ENCODE results near the gene LDHAL6A.

LDHAL6A gene

DNA sequence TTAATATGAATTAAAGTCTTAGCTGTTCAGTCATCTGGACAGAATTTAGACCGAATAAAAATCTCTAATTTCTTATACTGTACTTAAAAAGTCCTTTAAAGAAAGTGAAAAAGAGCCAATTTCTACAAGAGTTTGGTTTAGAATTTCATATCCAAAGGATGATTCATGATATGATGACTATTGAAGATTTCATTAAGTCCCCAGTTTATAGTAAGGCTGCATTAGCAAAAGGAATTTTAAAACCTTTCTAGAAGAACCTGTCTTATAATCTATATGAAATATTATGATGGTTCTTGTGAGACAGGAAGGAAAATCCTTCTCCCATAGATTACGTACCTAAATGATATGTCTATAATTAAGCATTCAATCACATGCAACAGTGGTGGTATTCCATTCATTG lies 36.3 kb downstream of the LDHAL6A start:
- DNase-seq (ENCODE audit: low spot score): no peak
- H2AFZ ChIP-seq (ENCODE audit: low read length): no peak overlapping the region
- H3K4me1 ChIP-seq (ENCODE audit: control insufficient read depth in 2 of 2, insufficient read depth in 1 of 2, low read depth in 1 of 2, low read length in 2 of 2): no peaks in the 10 kb centered on the region
- H4K8ac ChIP-seq (ENCODE audit: low read depth, low read length): no peak overlapping the region
- no peak overlapping the region for H3K23ac ChIP-seq (ENCODE audit: low read depth, low read length, poor library complexity)
- no peak overlapping the region for H3K4me3 ChIP-seq (ENCODE audit: low read length in 2 of 2)
- no peak overlapping the region for H3K18ac ChIP-seq (ENCODE audit: low read length)
- H3K4me2 ChIP-seq (ENCODE audit: insufficient read depth, low read length, poor library complexity, severe bottlenecking): no peak overlapping the region
- H3K4ac ChIP-seq (ENCODE audit: low read length): no peak overlapping the region
- H3K36me3 ChIP-seq (replicated peaks in 1 of 2; ENCODE audit: control insufficient read depth in 2 of 2, insufficient read depth in 2 of 2, low read length in 2 of 2): peaks cover 17 to 92% of the 10 kb centered on the region in 2 donors
- no peaks in the 10 kb centered on the region for H3K27me3 ChIP-seq (ENCODE audit: control insufficient read depth in 3 of 3, insufficient read depth in 3 of 3, low read depth in 1 of 3, low read length in 3 of 3)
- no peak overlapping the region for H2BK12ac ChIP-seq (ENCODE audit: low read length)
- no peak overlapping the region for H2BK120ac ChIP-seq (ENCODE audit: low read depth, low read length)
- no peak overlapping the region for H2AK5ac ChIP-seq (ENCODE audit: low read depth, low read length)
- H4K91ac ChIP-seq (ENCODE audit: low read depth, low read length, poor library complexity): no peak overlapping the region
- H2BK5ac ChIP-seq (ENCODE audit: low read length): no peak overlapping the region
- no peak overlapping the region for H3K14ac ChIP-seq (ENCODE audit: low read length)
- H3K79me1 ChIP-seq (ENCODE audit: low read depth, low read length): no peaks in the 10 kb centered on the region
- WGBS, 2 donors (ENCODE audit: extremely low coverage in 2 of 2, insufficient read length in 2 of 2, insufficient replicate concordance in 1 of 2): no CpG with 5 or more reads among the region's 2 CpGs
- H3K27ac ChIP-seq (replicated peaks; ENCODE audit: low read length): no peak overlapping the region
- no peak overlapping the region for H3K9ac ChIP-seq (ENCODE audit: low read depth, low read length, poor library complexity)
- H2BK15ac ChIP-seq (ENCODE audit: low read length): no peak overlapping the region
- H3K9me3 ChIP-seq (replicated peaks in 1 of 2; ENCODE audit: control insufficient read depth in 2 of 2, insufficient read depth in 1 of 2, low read depth in 1 of 2, low read length in 2 of 2): no peaks in the 10 kb centered on the region

GRCh38 chr11:18492888-18493287 lies 37.2 kb downstream of the LDHAL6A start:
- H3K4ac ChIP-seq (ENCODE audit: low read length): no peak overlapping the region
- no peak overlapping the region for H2BK15ac ChIP-seq (ENCODE audit: low read length)
- no peak overlapping the region for H2BK12ac ChIP-seq (ENCODE audit: low read length)
- no peak overlapping the region for H2BK120ac ChIP-seq (ENCODE audit: low read depth, low read length)
- no peaks in the 10 kb centered on the region for H3K9me3 ChIP-seq (replicated peaks in 1 of 2; ENCODE audit: control insufficient read depth in 2 of 2, insufficient read depth in 1 of 2, low read depth in 1 of 2, low read length in 2 of 2)
- no peak overlapping the region for H2AFZ ChIP-seq (ENCODE audit: low read length)
- no peak for DNase-seq (ENCODE audit: low spot score)
- H3K9ac ChIP-seq (ENCODE audit: low read depth, low read length, poor library complexity): no peak overlapping the region
- H3K14ac ChIP-seq (ENCODE audit: low read length): no peak overlapping the region
- H3K4me2 ChIP-seq (ENCODE audit: insufficient read depth, low read length, poor library complexity, severe bottlenecking): no peak overlapping the region
- no peak overlapping the region for H4K91ac ChIP-seq (ENCODE audit: low read depth, low read length, poor library complexity)
- no peak overlapping the region for H2AK5ac ChIP-seq (ENCODE audit: low read depth, low read length)
- peaks cover 17 to 93% of the 10 kb centered on the region in 2 donors for H3K36me3 ChIP-seq (replicated peaks in 1 of 2; ENCODE audit: control insufficient read depth in 2 of 2, insufficient read depth in 2 of 2, low read length in 2 of 2)
- H3K4me3 ChIP-seq (ENCODE audit: low read length in 2 of 2): no peak overlapping the region
- H4K8ac ChIP-seq (ENCODE audit: low read depth, low read length): no peak overlapping the region
- no peak overlapping the region for H2BK5ac ChIP-seq (ENCODE audit: low read length)
- H3K4me1 ChIP-seq (ENCODE audit: control insufficient read depth in 2 of 2, insufficient read depth in 1 of 2, low read depth in 1 of 2, low read length in 2 of 2): no peaks in the 10 kb centered on the region
- H3K18ac ChIP-seq (ENCODE audit: low read length): no peak overlapping the region
- no peaks in the 10 kb centered on the region for H3K79me1 ChIP-seq (ENCODE audit: low read depth, low read length)
- no peak overlapping the region for H3K27ac ChIP-seq (replicated peaks; ENCODE audit: low read length)
- no peak overlapping the region for H3K23ac ChIP-seq (ENCODE audit: low read depth, low read length, poor library complexity)
- no peaks in the 10 kb centered on the region for H3K27me3 ChIP-seq (ENCODE audit: control insufficient read depth in 3 of 3, insufficient read depth in 3 of 3, low read depth in 1 of 3, low read length in 3 of 3)

DNA sequence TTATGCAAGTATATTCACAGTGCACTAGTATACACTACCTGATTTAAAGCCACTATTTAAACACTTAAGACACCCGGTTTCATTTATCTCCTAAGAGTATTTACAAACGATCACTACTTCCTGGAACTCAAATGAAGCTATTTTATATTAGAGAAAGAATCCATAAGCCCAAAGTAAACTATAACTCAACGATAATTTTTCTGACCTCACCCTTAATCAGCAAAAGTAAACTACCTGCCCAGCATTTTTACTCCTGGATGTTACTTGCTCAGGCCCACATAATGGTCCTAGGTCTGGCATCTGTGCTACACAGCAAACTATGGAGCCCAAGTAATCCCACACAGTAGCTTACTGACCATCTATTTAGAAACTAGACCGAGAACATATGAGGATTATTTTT lies 37.7 kb downstream of the LDHAL6A start:
- Histone ChIP-seq H3K9ac (ENCODE audit: low read depth, low read length, poor library complexity) (no peak overlapping the region), H3K9me3 (replicated peaks in 1 of 2; ENCODE audit: control insufficient read depth in 2 of 2, insufficient read depth in 1 of 2, low read depth in 1 of 2, low read length in 2 of 2) (no peaks in the 10 kb centered on the region), H3K4me1 (ENCODE audit: control insufficient read depth in 2 of 2, insufficient read depth in 1 of 2, low read depth in 1 of 2, low read length in 2 of 2) (no peaks in the 10 kb centered on the region), H3K4ac (ENCODE audit: low read length) (no peak overlapping the region), H2BK15ac (ENCODE audit: low read length) (no peak overlapping the region), H4K8ac (ENCODE audit: low read depth, low read length) (no peak overlapping the region), H3K4me3 (ENCODE audit: low read length in 2 of 2) (no peak overlapping the region), H3K23ac (ENCODE audit: low read depth, low read length, poor library complexity) (no peak overlapping the region), H2BK12ac (ENCODE audit: low read length) (no peak overlapping the region), H2AK5ac (ENCODE audit: low read depth, low read length) (no peak overlapping the region), H3K4me2 (ENCODE audit: insufficient read depth, low read length, poor library complexity, severe bottlenecking) (no peak overlapping the region), H3K14ac (ENCODE audit: low read length) (no peak overlapping the region), H3K18ac (ENCODE audit: low read length) (no peak overlapping the region), H4K91ac (ENCODE audit: low read depth, low read length, poor library complexity) (no peak overlapping the region), H3K27ac (replicated peaks; ENCODE audit: low read length) (no peak overlapping the region), H2BK120ac (ENCODE audit: low read depth, low read length) (no peak overlapping the region), H3K27me3 (ENCODE audit: control insufficient read depth in 3 of 3, insufficient read depth in 3 of 3, low read depth in 1 of 3, low read length in 3 of 3) (no peaks in the 10 kb centered on the region), H2AFZ (ENCODE audit: low read length) (no peak overlapping the region), H3K36me3 (replicated peaks in 1 of 2; ENCODE audit: control insufficient read depth in 2 of 2, insufficient read depth in 2 of 2, low read length in 2 of 2) (peaks cover 19 to 93% of the 10 kb centered on the region in 2 donors), H3K79me1 (ENCODE audit: low read depth, low read length) (no peaks in the 10 kb centered on the region), H2BK5ac (ENCODE audit: low read length) (no peak overlapping the region)
- no CpG with 5 or more reads among the region's 4 CpGs for WGBS, 2 donors (ENCODE audit: extremely low coverage in 2 of 2, insufficient read length in 2 of 2, insufficient replicate concordance in 1 of 2)
- DNase-seq (ENCODE audit: low spot score): no peak

DNA sequence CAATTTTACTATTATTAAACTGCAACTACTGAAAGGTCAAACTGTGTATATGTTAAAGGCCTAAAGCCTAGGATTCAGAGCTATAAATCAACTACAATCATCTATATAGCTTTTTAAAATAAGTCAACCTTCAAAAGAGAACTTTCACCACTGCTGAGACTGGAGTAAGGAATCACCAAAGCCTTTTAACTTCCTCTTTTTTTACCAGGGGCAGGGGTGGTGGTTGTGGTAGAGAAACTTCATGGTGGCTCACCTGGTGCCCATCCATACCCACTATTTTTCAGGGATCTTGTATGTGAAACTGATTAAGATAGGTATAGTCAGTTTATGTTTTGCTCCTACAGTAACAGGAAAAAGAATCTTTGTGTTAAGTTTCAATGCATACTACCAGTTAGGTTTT lies 39.6 kb downstream of the LDHAL6A start:
- no peak for DNase-seq (ENCODE audit: low spot score)
- Histone ChIP-seq H3K27ac (replicated peaks; ENCODE audit: low read length) (no peak overlapping the region), H3K4me2 (ENCODE audit: insufficient read depth, low read length, poor library complexity, severe bottlenecking) (no peak overlapping the region), H3K9me3 (replicated peaks in 1 of 2; ENCODE audit: control insufficient read depth in 2 of 2, insufficient read depth in 1 of 2, low read depth in 1 of 2, low read length in 2 of 2) (no peaks in the 10 kb centered on the region), H3K14ac (ENCODE audit: low read length) (no peak overlapping the region), H3K36me3 (replicated peaks in 1 of 2; ENCODE audit: control insufficient read depth in 2 of 2, insufficient read depth in 2 of 2, low read length in 2 of 2) (peaks cover 20 to 94% of the 10 kb centered on the region in 2 donors), H3K9ac (ENCODE audit: low read depth, low read length, poor library complexity) (no peak overlapping the region), H2BK120ac (ENCODE audit: low read depth, low read length) (no peak overlapping the region), H4K8ac (ENCODE audit: low read depth, low read length) (no peak overlapping the region), H3K79me1 (ENCODE audit: low read depth, low read length) (no peaks in the 10 kb centered on the region), H3K4me3 (ENCODE audit: low read length in 2 of 2) (no peak overlapping the region), H3K27me3 (ENCODE audit: control insufficient read depth in 3 of 3, insufficient read depth in 3 of 3, low read depth in 1 of 3, low read length in 3 of 3) (no peaks in the 10 kb centered on the region), H2BK5ac (ENCODE audit: low read length) (no peak overlapping the region), H2AFZ (ENCODE audit: low read length) (no peak overlapping the region), H3K4ac (ENCODE audit: low read length) (no peak overlapping the region), H2BK15ac (ENCODE audit: low read length) (no peak overlapping the region), H3K23ac (ENCODE audit: low read depth, low read length, poor library complexity) (no peak overlapping the region), H2BK12ac (ENCODE audit: low read length) (no peak overlapping the region), H4K91ac (ENCODE audit: low read depth, low read length, poor library complexity) (no peak overlapping the region), H3K18ac (ENCODE audit: low read length) (no peak overlapping the region), H2AK5ac (ENCODE audit: low read depth, low read length) (no peak overlapping the region), H3K4me1 (ENCODE audit: control insufficient read depth in 2 of 2, insufficient read depth in 1 of 2, low read depth in 1 of 2, low read length in 2 of 2) (no peaks in the 10 kb centered on the region)
